Glomerular endothelial cell (primary cell): ENCODE measurements around the gene RABIF. TPM values are rescaled to one million over a fixed set of nuclear protein-coding genes. Genes with fewer than 3 reads are reported as not detected.
"Not testable (repeated sequence)": the region's sequence is repeated elsewhere in the genome, so short reads cannot be mapped to it uniquely, and the experiment has no call there.

Source experiments
- DNase-seq: peaks from one replicate; pipeline ENCODE4 v3.0.0-alpha.2; 2011; ENCODE audit warnings: low read depth, low spot score; ENCODE audit errors: extremely low read depth
- total RNA-seq: library from RNA; depleted of rRNA; stranded (reverse); fragments of >200 nt; gene quantifications from 2 replicates; pipeline ENCODE4 v1.2.3, GENCODE V29; 2015

RABIF gene
- total RNA-seq, 1 donor from 2014 or later = 11.9 TPM

GRCh38 chr1:202835548-202836072 is 53.3 kb downstream of the RABIF start:
- no peak for DNase-seq

GRCh38 chr1:202834771-202835547 is 54.0 kb downstream of the RABIF start:
- no peak for DNase-seq

GRCh38 chr1:202831906-202832305 is 57.0 kb downstream of the RABIF start:
- no peak for DNase-seq

- DNase-seq = not testable (repeated sequence)
Observed at GRCh38 chr1:202829223-202829622, 59.7 kb downstream of the RABIF start.

Other genes starting within 250 kb of the RABIF start
- not detected in 2 replicates for gene SYT2, start 178.7 kb downstream of the RABIF start, total RNA-seq
- gene KDM5B, start 80.7 kb downstream of the RABIF start, total RNA-seq = 58.6 and 96.4 TPM in 2 replicates
- 6.0 TPM in 1 of 2 replicates, not detected in the other for gene PCAT6, start 78.2 kb downstream of the RABIF start, total RNA-seq
- gene KLHL12, start 38.1 kb upstream of the RABIF start, total RNA-seq = 20.4 and 22.1 TPM in 2 replicates
- gene ADIPOR1, start 69.2 kb upstream of the RABIF start, total RNA-seq = 82.2 and 92.9 TPM in 2 replicates
- 43.4 and 51.5 TPM in 2 replicates for gene CYB5R1, start 78.1 kb upstream of the RABIF start, total RNA-seq
- 55.4 and 58.7 TPM in 2 replicates for gene TMEM183A, start 118.2 kb upstream of the RABIF start, total RNA-seq
- 0.29 and 6.8 TPM in 2 replicates for gene PPFIA4, start 137.3 kb upstream of the RABIF start, total RNA-seq
- not detected in 2 replicates for gene MYOG, start 196.9 kb upstream of the RABIF start, total RNA-seq
- gene ADORA1, start 238.6 kb upstream of the RABIF start, total RNA-seq = 8.6 TPM in 1 of 2 replicates, not detected in the other